HG03378 (cell line): ENCODE measurements around the gene SGK1.
"Not testable (repeated sequence)": the region's sequence is repeated elsewhere in the genome, so short reads cannot be mapped to it uniquely, and the experiment has no call there.

ENCODE experiments used
- ATAC-seq: cut with Tn5 transposase; IDR thresholded peaks from one replicate; pipeline ENCODE4 v1.9.1; 2021; ENCODE audit warnings: mild to moderate bottlenecking, moderate library complexity; ENCODE audit not compliant: unreplicated experiment

SGK1 gene

DNA sequence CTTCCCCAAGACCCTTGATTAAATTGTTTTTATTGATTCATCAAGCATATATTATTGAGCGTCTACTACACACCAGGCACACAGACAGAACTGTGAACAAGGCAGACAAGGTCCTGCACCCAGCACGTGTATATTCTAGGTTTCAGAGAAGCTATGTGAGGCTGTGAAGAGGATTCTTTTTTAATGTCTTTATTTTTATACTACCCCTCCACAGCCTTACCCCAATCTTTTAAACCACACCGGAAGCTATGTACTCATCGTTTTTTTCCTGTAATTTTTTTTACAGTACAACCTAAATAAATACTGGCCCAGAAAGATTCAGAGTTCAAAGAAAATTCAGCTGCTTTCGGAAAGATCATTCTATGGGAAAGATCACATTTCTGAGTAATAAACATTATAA, 10.0 kb downstream of the SGK1 start:
- ATAC-seq: no peak

DNA sequence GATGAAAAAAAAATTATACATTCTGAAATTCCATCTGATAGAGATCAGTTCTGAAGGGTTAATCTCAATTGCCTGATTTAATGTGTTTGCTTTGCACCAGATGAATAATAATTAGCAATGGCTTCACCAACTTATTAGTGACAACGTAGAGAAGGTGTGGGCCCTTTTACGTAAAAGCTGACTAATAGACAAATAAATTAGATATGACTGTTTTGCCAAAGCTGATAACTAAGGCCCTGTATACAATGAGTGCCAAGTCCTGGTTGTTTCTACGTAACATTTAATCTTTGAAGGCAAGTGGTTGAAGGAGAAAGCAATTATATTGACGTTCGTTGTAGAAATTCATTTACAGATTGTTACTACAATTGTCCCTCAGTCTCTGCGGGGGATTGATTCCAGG, 10.8 kb downstream of the SGK1 start:
- ATAC-seq: no peak

DNA sequence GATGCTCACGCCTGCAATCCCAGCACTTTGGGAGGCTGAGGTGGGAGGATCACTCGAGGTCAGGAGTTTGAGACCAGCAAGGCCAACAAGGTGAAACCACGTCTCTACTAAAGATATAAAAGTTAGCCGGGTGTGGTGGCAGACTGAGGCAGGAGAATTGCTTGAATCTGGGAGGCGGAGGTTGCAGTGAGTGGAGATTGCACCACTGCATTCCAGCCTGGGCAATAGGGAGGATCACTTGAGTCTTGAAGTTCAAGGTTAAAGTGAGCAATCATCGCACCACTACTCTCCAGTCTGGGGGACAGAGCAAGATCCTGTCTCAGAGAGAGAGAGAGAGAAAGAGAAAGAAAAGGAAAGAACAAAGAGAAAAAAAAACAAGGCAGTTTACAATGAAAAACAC, 13.5 kb downstream of the SGK1 start:
- ATAC-seq: not testable (repeated sequence)

DNA sequence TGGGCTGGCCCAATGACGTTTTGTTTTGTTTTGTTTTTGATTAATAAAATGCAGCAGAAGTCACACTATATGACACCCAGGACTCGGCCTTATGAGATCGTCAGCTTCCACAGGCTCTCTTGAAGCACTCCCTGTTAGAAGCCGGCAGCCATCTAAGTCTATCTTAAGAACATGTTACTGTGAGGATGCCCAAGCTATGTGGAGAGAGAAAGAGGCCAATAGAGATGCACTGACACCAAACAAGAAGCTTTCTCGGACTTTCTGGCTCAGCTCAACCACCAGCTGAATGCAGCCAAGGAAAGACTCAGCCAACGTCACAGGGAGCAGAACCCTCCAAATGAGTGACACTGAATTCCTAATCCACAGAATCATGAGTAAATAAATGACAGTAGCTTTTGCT, 14.0 kb downstream of the SGK1 start:
- ATAC-seq: no peak

DNA sequence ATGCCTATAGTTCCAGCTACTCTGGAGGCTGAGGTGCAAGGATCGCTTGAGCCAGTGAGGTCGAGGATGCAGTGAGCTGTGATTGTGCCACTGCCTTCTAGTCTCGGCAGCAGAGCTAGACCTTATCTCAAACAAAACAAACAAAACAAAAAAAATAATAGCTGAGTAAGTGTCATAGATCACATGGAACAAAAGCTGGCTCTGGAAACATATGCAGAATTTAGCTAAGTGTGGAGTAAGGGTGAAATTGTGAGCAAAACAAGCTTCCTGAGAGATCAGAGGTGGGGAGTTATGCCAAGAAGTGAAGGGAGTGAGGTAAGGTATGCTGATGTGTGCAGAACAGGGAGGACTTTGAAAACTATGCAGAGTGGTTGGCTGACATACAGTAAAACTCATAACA, 18.7 kb downstream of the SGK1 start:
- no peak for ATAC-seq

DNA sequence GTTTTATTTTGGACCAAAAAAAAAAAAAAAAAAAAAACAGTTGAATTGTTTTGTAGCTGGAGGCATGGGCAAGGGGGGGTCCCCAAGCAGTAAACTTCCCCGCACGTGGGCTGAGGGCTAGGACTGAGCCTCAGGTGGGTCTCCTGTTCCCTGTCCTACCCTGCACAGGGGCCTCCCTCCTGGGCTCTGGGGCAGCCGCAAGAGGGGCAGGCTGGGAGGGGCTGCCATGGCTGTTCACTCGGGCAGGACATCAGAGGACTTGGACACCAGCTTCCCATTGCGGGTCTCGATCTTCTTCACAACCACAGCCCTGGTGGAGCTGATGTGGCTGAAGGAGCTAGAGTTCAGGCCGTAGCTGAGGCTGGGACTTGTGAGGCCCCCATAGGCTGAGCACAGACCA, 21.1 kb downstream of the SGK1 start:
- no peak for ATAC-seq

DNA sequence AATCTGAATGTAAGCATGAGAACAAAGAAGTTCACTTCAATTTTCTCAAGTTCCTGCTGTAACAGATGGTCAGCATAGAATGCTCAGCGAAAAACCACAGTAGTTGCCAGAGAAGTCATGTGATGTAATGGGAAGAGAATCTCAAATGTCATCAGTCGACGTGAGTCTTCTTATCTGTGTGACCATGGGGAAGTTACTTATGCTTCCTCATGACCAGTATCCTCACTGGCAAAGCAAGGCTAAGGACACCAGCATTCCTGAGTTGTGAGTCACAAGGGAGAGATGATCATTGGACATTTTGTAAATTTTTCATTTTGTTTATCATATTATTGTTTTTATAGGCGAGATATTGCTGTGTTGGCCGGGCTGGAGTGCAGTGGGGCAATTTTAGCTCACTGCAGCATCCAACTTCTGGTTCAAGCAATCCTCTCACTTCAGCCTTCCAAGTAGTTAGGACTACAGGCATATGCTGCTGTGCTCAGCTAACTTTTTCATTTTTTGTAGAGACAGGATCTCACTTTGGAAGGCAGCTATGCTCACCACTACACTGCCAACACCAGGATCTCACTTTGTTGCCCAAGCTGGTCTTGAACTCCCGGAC, 21.9 kb downstream of the SGK1 start:
- ATAC-seq: peak; percentile 78

DNA sequence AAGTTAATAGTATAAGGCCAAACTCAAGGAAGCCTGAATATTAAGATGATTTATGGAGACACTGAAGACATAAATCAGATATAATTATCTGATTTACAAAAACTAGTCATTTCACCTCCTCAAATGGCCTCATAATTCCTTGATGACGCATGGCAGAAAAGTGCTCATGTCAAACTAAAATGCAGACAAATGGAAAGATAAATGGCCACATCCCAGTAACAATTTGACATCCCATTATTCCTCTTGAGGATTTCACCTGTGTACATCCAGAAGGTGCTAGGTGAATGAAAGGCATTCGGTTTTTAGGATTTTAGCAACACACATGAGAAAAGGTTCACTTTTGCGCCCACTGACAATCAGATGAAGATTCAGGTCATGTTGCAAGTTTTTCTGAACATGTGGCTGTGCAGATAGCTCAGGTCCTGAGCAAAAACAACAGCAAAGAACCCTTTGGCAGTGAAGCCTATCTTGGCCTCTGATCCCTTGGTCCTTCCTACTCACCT, 24.2 kb downstream of the SGK1 start:
- ATAC-seq: no peak

DNA sequence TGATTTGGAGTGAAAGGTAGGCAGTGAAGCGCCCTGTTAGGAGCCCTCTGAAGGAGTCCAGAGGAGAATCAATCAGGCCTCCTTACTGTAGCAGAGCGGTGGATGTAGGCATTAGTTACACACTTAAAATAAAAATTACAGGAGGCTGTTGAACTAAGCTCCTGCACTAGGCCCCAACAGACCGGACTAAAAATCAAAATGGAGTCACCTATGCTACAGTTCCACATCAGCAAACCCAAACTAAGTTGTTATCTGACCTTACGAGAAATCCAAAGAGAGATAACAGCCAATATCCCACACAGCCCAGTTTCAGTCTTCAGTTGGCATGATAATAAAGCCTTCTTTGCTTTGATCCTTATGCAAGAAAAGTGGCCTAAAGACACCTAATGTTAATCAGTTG, 26.8 kb downstream of the SGK1 start:
- ATAC-seq: no peak

DNA sequence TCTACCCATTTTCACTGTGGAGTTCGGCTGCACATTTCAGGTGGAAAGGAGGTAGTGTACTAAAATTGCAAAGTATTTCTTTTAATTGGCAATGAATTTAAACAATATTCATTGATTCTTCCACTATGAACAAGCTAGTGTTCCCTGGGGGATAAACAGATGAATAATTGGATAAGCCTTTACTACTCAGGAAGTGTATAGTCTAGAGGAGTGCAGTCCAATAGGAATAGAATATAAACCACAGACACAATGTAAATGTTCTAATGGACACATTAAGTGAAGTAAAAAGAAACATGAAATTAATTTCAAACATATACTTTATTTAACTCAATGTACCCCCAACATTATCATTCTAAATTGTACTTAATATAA, 28.7 kb downstream of the SGK1 start:
- no peak for ATAC-seq

DNA sequence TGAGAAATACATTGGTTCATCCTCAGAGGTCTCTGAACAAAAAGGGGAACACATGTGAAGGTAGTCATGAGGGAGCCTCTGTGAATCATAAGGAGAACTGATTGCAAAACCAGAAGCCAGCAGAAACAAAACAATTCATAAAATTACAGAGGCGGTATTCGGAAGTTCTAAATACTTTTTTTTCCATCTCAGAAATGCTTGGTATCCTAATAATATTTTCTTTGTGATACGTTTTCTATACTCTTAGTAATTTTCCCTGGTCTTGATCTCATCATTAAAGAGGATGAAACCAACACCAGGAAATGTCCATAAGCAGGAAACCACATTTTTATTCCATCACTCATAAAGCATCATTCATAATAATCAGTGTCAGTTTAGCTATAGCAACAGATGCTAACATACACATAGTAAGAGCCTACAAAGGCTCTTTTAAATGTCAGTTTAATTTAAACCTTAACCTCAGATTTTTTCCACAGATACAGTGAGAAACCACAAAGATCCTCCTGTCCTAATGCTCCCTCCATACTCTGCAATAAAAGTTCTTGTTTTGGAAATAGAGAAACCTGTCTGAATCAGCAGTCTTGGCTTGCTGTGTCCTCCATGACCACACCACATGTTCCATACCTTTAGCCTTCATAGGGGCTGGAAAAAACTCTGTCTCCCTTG, 29.2 kb downstream of the SGK1 start:
- ATAC-seq: peak; percentile 54

DNA sequence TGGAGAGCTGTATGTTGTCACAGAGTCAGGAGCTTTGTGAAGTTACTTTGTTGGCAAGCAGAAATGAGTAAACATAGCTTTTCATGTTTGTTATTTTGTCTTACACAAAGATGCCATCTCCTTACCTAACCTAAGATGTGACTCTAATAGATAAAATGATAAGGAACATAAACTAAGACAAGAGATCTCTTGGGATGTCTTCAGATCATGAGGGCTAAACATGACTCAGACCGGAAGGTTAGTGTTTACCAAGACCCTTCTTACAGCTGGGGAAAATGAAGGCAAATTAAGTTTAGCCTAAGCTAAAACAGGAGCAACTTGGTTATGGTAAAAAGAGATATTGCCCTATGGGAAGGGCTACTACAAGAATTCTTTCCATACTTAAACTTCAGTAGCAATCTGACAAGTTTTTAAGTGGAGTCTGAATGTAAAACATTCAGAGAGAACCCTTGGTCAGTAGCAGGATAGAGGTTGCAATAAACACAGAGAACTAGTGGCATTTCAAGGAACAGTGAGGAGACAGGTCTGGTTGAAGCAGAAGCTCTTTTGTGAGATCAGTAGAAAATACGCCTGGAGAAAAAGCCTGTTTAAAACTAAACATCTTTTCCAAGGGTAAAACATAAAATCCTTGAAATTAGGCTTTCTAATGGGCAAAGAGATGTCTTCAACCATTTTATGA, 29.9 kb downstream of the SGK1 start:
- peak; percentile 47 for ATAC-seq

DNA sequence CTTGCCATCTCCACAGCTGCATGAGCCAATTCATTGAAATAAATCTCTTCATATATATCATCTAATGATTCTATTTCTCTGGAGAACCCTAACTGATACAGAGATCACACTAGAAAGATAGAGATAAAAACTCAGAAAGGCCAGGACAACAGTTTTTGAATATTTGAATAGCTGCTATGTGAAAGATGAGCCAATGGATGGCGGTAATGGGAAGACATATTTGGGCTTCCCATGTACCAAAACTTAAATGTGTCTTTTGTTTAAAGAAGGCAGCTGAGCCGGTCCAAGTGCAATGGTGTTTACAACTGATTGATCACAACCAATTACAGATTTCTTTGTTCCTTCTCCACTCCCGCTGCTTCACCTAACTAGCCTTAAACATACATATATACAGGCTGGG, 35.1 kb downstream of the SGK1 start:
- no peak for ATAC-seq

DNA sequence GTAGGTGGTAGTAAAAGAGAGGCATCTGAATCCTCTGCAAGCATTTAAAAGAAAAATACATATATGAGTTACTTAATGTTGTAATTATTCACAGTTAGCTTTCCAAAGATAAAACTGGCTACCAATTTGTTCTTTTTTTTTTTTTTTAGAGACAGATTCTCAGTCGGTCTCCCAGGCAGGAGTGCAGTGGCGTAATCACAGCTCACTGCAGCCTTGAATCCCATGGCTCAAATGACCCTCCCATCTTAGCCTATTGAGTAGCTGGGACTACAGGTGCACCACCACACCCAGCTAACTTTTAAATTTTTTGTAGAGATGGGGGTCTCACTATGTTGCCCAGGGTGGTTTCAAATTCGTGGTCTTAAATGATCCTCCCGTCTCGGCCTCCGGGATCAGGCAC, 36.5 kb downstream of the SGK1 start:
- ATAC-seq: no peak

DNA sequence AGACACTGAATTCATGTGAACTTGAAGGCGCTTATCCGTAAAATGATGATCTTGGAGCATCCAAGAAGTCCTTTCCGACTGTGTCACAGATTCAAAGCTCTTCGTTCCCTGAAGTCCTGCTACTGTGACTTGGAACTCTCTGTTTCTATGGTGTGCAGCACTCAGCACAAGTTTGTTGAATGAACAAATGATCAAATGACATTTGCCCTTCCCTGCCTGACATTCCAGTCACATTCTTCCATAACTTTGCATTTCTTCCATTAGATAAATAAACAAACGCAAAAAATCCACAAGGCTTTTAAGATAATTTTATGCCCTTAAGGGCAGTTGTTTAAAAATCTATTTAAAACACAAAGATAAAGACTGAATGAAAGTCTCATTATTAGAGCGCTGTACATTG, 39.9 kb downstream of the SGK1 start:
- no peak for ATAC-seq

DNA sequence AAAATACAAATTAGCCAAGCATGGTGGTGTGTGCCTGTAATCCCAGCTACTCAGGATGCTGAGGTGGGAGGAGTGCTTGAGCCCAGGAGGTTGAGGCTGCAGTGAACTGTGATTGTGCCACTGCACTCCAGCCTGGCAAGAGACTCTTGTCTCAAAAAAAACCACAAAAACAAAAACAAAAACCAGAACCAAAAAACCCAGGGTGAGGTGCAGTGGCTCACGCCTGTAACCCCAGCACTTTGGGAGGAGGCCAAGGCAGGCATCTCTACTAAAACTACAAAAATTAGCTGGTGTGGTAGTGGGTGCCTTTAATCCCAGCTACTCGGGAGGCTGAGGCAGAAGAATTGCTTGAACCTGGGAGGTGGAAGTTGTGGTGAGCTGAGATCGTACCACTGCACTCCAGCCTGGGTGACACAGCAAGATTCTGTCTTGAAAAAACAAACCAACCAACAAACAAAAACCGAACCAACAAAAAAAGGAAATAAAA, 41.0 kb downstream of the SGK1 start:
- not testable (repeated sequence) for ATAC-seq

DNA sequence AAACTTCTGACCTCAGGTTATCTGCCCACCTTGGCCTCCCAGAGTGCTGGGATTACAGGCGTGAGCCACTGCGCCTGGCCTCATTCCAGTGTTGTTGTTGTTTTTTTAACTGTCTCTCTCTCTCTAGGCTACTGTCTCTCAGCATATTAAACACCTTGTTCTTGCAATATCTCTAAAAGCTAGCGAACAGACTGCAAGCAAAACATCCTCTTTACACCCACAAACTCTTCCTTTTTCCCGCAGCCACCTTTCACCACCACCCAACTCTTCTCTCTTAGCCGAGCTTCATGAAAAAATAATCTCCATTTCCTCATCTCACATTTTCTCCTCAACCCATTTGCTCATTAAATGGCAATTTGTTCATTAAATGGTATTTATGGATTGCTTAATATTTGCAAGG, 45.5 kb downstream of the SGK1 start:
- ATAC-seq: no peak

DNA sequence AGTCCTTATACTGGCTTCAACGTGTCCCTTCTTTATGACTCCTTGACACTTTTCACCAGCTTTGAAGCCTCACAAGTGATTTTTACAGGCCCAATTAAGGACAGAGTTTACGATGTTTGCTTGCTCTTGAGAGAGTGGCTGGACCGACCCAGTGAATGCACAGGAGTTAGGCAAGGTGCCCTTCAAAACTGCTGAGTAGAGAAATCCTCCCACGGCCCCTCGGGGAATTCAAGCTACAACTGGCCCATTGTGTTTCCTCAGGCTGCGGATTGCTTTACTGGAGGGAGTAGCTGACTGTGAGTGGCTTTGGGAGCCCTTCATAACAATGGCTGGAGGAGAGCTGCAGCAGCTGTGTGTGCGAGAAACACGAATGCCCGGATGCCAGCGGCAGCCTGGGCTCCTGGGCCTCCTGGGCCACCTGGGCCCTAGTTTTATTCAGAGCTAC, 50.0 kb downstream of the SGK1 start:
- no peak for ATAC-seq

DNA sequence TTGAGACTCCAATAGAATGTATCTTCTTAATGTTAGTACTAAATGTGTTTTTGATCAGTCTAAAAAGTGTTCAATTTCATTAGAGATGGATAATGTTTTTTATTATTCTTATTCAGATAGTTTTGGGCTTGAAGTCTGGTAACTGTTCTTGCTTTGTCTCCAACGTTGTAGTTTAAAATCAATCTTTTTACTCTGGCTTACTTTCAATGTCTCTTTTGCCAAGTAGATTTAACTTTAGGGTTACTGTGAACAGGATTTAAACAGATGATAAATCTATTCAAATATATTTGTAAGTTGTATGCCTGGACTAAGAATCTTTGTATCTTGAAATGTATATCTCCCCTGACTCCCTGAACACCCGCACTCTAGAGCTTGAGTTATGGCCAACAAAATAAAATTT, 51.1 kb downstream of the SGK1 start:
- ATAC-seq: no peak

DNA sequence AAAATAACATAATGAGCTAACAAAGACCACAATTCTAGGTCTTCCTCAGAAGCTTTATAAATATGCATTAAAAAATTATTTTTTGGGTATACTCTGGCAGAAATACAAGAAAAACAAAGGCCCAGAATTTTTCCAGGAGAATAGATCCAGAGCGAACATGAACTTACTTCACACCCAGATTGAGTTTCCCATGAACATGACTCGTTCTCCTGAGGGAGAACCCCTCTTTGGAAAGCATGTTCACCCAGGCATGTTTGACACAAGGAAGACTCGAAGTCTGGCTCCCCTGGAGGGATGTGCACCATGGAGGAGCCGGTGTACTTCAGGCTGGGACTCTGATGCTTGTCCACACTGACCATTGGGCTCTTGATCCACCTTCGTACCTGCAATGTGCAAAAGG, 56.1 kb downstream of the SGK1 start:
- ATAC-seq: no peak

DNA sequence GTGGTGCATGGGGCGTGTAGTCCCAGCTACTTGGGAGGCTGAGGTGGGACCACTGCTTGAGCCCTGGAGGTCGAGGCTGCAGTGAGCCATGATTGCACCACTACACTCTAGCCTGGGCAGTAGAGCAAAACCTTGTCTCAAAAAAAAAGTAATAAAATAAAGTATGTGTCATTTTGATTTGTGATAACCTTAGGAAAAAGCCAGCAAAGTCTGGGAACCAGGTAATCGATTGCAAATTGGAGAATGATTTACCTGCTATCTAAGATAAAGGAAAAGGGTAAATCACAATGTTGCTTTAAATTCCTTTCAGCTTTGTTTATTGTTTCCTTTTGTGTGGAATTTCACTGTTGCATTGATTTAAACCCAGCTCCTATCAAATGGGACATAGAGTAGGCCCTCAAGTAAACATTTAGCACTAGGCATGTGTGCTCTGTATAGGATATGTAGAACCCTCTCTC, 59.0 kb downstream of the SGK1 start:
- no peak for ATAC-seq

DNA sequence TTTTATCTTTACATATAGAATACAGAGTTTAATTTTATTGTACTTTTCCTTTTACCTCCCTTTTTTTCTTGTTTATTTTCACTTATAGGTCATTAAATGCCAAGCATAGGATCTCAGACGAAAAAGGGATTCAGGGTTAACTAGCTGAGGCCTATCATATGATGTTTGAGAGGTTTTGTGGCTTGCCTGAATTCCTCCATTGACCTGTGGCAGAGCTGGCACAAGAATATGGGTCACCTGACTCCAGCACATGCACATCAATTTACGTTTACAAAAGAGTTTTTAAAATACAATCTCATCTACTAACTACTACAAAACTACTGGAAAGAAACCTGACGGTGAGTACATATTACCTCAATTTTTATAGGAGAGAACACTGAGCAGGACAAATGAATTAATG, 60.4 kb downstream of the SGK1 start:
- ATAC-seq: no peak
